Sigmoid colon (tissue), 4 donors: Measurements from ENCODE around the gene GSTO1.

Experiments used
- EP300 ChIP-seq, 4 donors: sonication (generic); formaldehyde crosslinking; IDR thresholded peaks; one replicate each; pipeline ENCODE4 v1.6.1; 2017; ENCODE audit warnings: antibody characterized with exemption in 4 of 4
- POLR2A ChIP-seq, 2 donors: fragments of 450-650 bp; IDR thresholded peaks; one replicate each; pipeline ENCODE4 v1.6.1; 2016; ENCODE audit warnings: antibody characterized with exemption in 2 of 2, mild to moderate bottlenecking in 2 of 2, moderate library complexity in 2 of 2
- POLR2AphosphoS5 ChIP-seq, 4 donors: sonication (generic); formaldehyde crosslinking; IDR thresholded peaks; one replicate each; pipeline ENCODE4 v1.6.1; 2017; ENCODE audit warnings: antibody characterized with exemption in 4 of 4
- TF ChIP-seq, protein P1 (sequence below), 4 experiments: fragments of 450-650 bp in 3 of 4; fragments of 200-600 bp in 1 of 4; IDR thresholded peaks; one replicate each; pipeline ENCODE4 v1.5.1; 2016 to 2019; ENCODE audit warnings: antibody characterized with exemption in 4 of 4, mild to moderate bottlenecking in 3 of 4, moderate library complexity in 2 of 4

DNA sequence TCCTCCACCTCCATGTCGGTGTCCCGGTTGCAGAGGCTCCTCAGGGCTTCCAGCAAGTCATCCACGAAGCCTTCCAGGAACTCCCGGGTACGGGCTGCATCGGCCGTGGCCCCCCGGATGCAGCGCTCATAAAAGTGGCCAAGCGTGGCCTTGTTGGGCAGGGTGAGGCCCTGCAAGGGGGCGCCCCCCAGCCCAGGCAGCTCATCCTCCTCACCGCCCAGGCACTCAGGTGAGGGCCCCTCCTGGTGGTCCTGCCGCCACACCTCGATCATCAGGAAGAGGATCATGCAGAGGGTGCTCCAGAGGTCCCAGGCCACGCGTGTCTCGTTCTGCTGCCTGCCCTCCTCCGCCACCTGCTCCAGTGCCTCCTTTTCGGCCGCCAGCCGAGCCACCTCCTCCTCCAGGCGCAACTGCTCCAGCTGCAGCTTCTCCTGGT, 60.8 kb downstream of the GSTO1 start:
- TF ChIP-seq, protein P1, sequence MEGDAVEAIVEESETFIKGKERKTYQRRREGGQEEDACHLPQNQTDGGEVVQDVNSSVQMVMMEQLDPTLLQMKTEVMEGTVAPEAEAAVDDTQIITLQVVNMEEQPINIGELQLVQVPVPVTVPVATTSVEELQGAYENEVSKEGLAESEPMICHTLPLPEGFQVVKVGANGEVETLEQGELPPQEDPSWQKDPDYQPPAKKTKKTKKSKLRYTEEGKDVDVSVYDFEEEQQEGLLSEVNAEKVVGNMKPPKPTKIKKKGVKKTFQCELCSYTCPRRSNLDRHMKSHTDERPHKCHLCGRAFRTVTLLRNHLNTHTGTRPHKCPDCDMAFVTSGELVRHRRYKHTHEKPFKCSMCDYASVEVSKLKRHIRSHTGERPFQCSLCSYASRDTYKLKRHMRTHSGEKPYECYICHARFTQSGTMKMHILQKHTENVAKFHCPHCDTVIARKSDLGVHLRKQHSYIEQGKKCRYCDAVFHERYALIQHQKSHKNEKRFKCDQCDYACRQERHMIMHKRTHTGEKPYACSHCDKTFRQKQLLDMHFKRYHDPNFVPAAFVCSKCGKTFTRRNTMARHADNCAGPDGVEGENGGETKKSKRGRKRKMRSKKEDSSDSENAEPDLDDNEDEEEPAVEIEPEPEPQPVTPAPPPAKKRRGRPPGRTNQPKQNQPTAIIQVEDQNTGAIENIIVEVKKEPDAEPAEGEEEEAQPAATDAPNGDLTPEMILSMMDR (IDR thresholded peaks at IDR 0.05), result no peak
- TF ChIP-seq EP300 (IDR thresholded peaks at IDR 0.05) (no peak), POLR2AphosphoS5 (IDR thresholded peaks at IDR 0.05) (no peak), POLR2A (IDR thresholded peaks at IDR 0.05) (no peak)
